PFSK-1 (cell line): Measurements from ENCODE around the gene SLC25A17.

ENCODE experiments used
- FOXP2 ChIP-seq: optimal IDR thresholded peaks from 2 replicates; pipeline ENCODE3; 2011; ENCODE audit warnings: borderline replicate concordance, control low read depth, inconsistent platforms; ENCODE audit not compliant: insufficient read depth; ENCODE audit errors: extremely low read length, extremely low read depth
- POLR2AphosphoS5 ChIP-seq: IDR thresholded peaks from 2 replicates; pipeline ENCODE4 v1.6.1; 2012; ENCODE audit warnings: low read depth, mild to moderate bottlenecking, control low read depth, low read length, moderate library complexity
- SIN3A ChIP-seq: IDR thresholded peaks from 2 replicates; pipeline ENCODE4 v1.6.1; 2012; ENCODE audit warnings: mild to moderate bottlenecking, low read length, moderate library complexity, borderline replicate concordance; ENCODE audit not compliant: insufficient read depth
- TAF1 ChIP-seq: IDR thresholded peaks from 2 replicates; pipeline ENCODE4 v1.6.1; 2012; ENCODE audit warnings: low read length, control low read depth, borderline replicate concordance; ENCODE audit not compliant: insufficient read depth
- TF ChIP-seq, protein P1 (sequence below), 2 experiments: IDR thresholded peaks; 2 replicates each; pipeline versions ENCODE4 v1.6.1 to v1.8.0; 2011 to 2012; ENCODE audit warnings: low read depth in 2 of 2, low read length in 2 of 2, control low read depth in 1 of 2, inconsistent platforms in 1 of 2, mild to moderate bottlenecking in 1 of 2, moderate library complexity in 1 of 2; ENCODE audit not compliant: insufficient read depth in 1 of 2

The SLC25A17 gene

DNA sequence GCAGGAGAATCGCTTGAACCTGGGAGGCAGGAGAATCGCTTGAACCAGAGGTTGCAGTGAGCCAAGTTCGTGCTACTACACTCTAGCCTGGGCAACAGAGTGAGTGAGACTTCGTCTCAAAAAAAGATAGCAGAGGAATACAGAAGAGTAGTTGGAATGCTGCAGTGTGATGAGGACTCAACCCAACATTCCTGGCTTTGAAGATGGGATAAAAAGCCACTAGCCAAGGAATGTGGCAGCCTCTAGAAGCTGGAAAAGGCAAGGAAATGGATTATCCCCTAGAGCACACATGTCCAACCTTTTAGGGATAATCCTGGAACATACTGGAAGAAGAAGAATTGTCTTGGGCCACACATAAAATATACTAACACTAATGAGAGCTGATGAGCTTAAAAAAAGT lies 13.9 kb downstream of the SLC25A17 start:
- no peak for TF ChIP-seq FOXP2
- TF ChIP-seq, protein P1, sequence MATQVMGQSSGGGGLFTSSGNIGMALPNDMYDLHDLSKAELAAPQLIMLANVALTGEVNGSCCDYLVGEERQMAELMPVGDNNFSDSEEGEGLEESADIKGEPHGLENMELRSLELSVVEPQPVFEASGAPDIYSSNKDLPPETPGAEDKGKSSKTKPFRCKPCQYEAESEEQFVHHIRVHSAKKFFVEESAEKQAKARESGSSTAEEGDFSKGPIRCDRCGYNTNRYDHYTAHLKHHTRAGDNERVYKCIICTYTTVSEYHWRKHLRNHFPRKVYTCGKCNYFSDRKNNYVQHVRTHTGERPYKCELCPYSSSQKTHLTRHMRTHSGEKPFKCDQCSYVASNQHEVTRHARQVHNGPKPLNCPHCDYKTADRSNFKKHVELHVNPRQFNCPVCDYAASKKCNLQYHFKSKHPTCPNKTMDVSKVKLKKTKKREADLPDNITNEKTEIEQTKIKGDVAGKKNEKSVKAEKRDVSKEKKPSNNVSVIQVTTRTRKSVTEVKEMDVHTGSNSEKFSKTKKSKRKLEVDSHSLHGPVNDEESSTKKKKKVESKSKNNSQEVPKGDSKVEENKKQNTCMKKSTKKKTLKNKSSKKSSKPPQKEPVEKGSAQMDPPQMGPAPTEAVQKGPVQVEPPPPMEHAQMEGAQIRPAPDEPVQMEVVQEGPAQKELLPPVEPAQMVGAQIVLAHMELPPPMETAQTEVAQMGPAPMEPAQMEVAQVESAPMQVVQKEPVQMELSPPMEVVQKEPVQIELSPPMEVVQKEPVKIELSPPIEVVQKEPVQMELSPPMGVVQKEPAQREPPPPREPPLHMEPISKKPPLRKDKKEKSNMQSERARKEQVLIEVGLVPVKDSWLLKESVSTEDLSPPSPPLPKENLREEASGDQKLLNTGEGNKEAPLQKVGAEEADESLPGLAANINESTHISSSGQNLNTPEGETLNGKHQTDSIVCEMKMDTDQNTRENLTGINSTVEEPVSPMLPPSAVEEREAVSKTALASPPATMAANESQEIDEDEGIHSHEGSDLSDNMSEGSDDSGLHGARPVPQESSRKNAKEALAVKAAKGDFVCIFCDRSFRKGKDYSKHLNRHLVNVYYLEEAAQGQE (IDR thresholded peaks at IDR 0.05; ENCODE audit: insufficient read depth in 1 of 2, low read depth in 2 of 2, low read length in 2 of 2) = no peak
- TF ChIP-seq POLR2AphosphoS5 = no peak
- TF ChIP-seq TAF1 = no peak
- TF ChIP-seq SIN3A = no peak

DNA sequence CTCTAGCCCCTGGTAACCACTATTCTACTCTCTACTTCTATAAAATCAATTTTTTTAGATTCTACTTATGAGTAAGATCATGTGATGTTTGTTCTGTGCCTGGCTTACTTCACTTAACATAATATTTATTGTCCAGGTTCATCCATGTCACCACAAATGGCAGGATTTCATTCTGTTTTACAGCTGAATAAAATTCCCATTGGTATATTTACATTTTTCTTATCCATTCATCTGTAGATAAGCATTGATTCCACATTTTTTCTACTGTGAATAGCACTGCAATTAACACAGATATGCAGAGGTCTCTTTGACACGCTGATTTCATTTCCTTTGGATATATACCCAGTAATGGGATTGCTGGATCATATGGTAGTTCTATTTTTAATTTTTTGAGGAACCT lies 15.8 kb downstream of the SLC25A17 start:
- TF ChIP-seq POLR2AphosphoS5 = no peak

- TF ChIP-seq TAF1 (no peak), SIN3A (no peak), POLR2AphosphoS5 (no peak), FOXP2 (no peak)
- TF ChIP-seq, protein P1 (IDR thresholded peaks at IDR 0.05; ENCODE audit: insufficient read depth in 1 of 2, low read depth in 2 of 2, low read length in 2 of 2) = no peak
These were observed 20.1 kb downstream of the SLC25A17 start for GRCh38 chr22:40799008-40799407.

GRCh38 chr22:40797427-40797826 lies 21.7 kb downstream of the SLC25A17 start:
- TF ChIP-seq SIN3A (no peak), FOXP2 (no peak), TAF1 (no peak), POLR2AphosphoS5 (no peak)
- TF ChIP-seq, protein P1 (IDR thresholded peaks at IDR 0.05; ENCODE audit: insufficient read depth in 1 of 2, low read depth in 2 of 2, low read length in 2 of 2) = no peak

DNA sequence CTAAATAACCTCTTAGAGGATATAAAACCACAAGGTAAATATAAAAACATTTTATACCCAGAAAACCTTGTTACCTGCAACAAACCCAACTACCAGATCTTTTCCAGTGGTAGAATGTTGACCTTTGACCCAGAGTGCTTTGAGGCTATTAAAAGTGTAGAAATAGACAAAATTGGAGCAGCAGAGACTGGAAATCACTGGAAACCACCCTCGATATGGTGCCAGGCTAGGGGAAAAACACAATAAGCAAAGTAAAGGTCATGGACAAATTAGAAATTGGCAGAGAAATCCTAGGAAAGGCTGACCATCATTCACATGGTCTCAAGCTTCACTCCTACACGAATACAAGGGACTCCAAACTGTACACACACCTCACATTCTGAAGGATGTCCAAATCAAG lies 26.7 kb downstream of the SLC25A17 start:
- TF ChIP-seq FOXP2 (no peak), POLR2AphosphoS5 (no peak), SIN3A (no peak), TAF1 (no peak)
- TF ChIP-seq, protein P1 (IDR thresholded peaks at IDR 0.05; ENCODE audit: insufficient read depth in 1 of 2, low read depth in 2 of 2, low read length in 2 of 2) = no peak

DNA sequence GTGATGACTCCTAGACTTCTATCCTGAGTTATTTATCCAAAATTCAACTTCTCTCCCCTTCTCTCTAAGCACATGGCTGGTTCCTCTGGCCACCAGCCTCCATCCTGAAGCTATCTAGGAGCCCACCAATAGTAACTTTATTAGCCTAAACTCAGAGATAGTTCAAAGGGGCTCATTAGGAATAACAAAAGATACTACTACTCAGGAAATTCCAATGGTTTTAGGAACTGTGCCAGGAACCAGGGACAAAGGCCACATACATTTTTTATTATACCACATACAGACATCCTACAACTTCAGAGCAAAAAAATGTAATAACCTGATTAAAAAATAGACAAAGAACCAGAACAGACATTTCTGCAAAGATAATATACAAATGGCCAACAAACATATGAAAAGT lies 27.9 kb downstream of the SLC25A17 start:
- TF ChIP-seq, protein P1 (IDR thresholded peaks at IDR 0.05; ENCODE audit: insufficient read depth in 1 of 2, low read depth in 2 of 2, low read length in 2 of 2) = no peak
- TF ChIP-seq TAF1 = no peak
- TF ChIP-seq POLR2AphosphoS5 = no peak
- no peak for TF ChIP-seq FOXP2
- no peak for TF ChIP-seq SIN3A
